ENCODE measurements around the gene FAN1. TPM values are rescaled to one million over a fixed set of nuclear protein-coding genes. Genes with fewer than 3 reads are reported as not detected.
A peak's percentile ranks its signal among the peaks of the same experiment; 100 is the strongest.
"Not testable (repeated sequence)": the region's sequence is repeated elsewhere in the genome, so short reads cannot be mapped to it uniquely, and the experiment has no call there.

FAN1 gene
- polyA plus RNA-seq, 4 donors, result 3.2 to 18.2 (median 8.8) TPM

- H3K4me1 ChIP-seq (ENCODE audit: control insufficient read depth in 3 of 3, insufficient read depth in 2 of 3, low read depth in 1 of 3, low read length in 2 of 3); H3K27me3 ChIP-seq (ENCODE audit: control insufficient read depth in 3 of 3, insufficient read depth in 3 of 3, low read length in 3 of 3); FAIRE-seq; DNase-seq; H3K9me3 ChIP-seq (ENCODE audit: control insufficient read depth in 2 of 2, insufficient read depth in 1 of 2, low read depth in 1 of 2, low read length in 1 of 2); H3K4me3 ChIP-seq (ENCODE audit: low read depth in 1 of 3, low read length in 3 of 3); H3K27ac ChIP-seq (ENCODE audit: low read depth in 1 of 3, low read length in 2 of 3); H3K36me3 ChIP-seq (ENCODE audit: control insufficient read depth in 3 of 3, insufficient read depth in 2 of 3, low read depth in 1 of 3, low read length in 3 of 3): not testable (repeated sequence)
- WGBS, 3 donors, result 91 to 93% (median 93%) methylated on average over 14 to 17 of the region's 17 CpGs
These were observed 20.0 kb upstream of the FAN1 start for GRCh38 chr15:30883666-30884065.

GRCh38 chr15:30885814-30886213 is 17.9 kb upstream of the FAN1 start:
- 81 to 83% (median 83%) methylated on average over 1 of the region's 1 CpG for WGBS, 3 donors
- FAIRE-seq (no peak), DNase-seq (peak in 1 of 2 donors; percentile 9)
- no peaks in the 10 kb centered on the region for H3K9me3 ChIP-seq (ENCODE audit: control insufficient read depth in 2 of 2, insufficient read depth in 1 of 2, low read depth in 1 of 2, low read length in 1 of 2)
- H3K36me3 ChIP-seq (ENCODE audit: control insufficient read depth in 3 of 3, insufficient read depth in 2 of 3, low read depth in 1 of 3, low read length in 3 of 3), result no peaks in the 10 kb centered on the region
- no peaks in the 10 kb centered on the region for H3K27me3 ChIP-seq (ENCODE audit: control insufficient read depth in 3 of 3, insufficient read depth in 3 of 3, low read length in 3 of 3)
- no peak overlapping the region for H3K4me3 ChIP-seq (ENCODE audit: low read depth in 1 of 3, low read length in 3 of 3)
- H3K4me1 ChIP-seq (ENCODE audit: control insufficient read depth in 3 of 3, insufficient read depth in 2 of 3, low read depth in 1 of 3, low read length in 2 of 3), result no peaks in the 10 kb centered on the region
- no peak overlapping the region for H3K27ac ChIP-seq (ENCODE audit: low read depth in 1 of 3, low read length in 2 of 3)

GRCh38 chr15:30889196-30889595 is 14.5 kb upstream of the FAN1 start:
- Histone ChIP-seq H3K27me3 (ENCODE audit: control insufficient read depth in 3 of 3, insufficient read depth in 3 of 3, low read length in 3 of 3) (no peaks in the 10 kb centered on the region), H3K9me3 (ENCODE audit: control insufficient read depth in 2 of 2, insufficient read depth in 1 of 2, low read depth in 1 of 2, low read length in 1 of 2) (no peaks in the 10 kb centered on the region), H3K4me3 (ENCODE audit: low read depth in 1 of 3, low read length in 3 of 3) (no peak overlapping the region), H3K36me3 (ENCODE audit: control insufficient read depth in 3 of 3, insufficient read depth in 2 of 3, low read depth in 1 of 3, low read length in 3 of 3) (no peaks in the 10 kb centered on the region), H3K27ac (ENCODE audit: low read depth in 1 of 3, low read length in 2 of 3) (no peak overlapping the region), H3K4me1 (ENCODE audit: control insufficient read depth in 3 of 3, insufficient read depth in 2 of 3, low read depth in 1 of 3, low read length in 2 of 3) (no peaks in the 10 kb centered on the region)
- WGBS, 3 donors, result 66 to 79% (median 75%) methylated on average over 4 of the region's 4 CpGs
- DNase-seq (no peak), FAIRE-seq (no peak)

GRCh38 chr15:30895461-30896210 is 8.1 kb upstream of the FAN1 start:
- Histone ChIP-seq H3K27ac (ENCODE audit: low read depth in 1 of 3, low read length in 2 of 3) (no peak overlapping the region), H3K9me3 (ENCODE audit: control insufficient read depth in 2 of 2, insufficient read depth in 1 of 2, low read depth in 1 of 2, low read length in 1 of 2) (no peaks in the 10 kb centered on the region), H3K4me3 (ENCODE audit: low read depth in 1 of 3, low read length in 3 of 3) (no peak overlapping the region), H3K36me3 (ENCODE audit: control insufficient read depth in 3 of 3, insufficient read depth in 2 of 3, low read depth in 1 of 3, low read length in 3 of 3) (no peaks in the 10 kb centered on the region), H3K4me1 (ENCODE audit: control insufficient read depth in 3 of 3, insufficient read depth in 2 of 3, low read depth in 1 of 3, low read length in 2 of 3) (no peaks in the 10 kb centered on the region), H3K27me3 (ENCODE audit: control insufficient read depth in 3 of 3, insufficient read depth in 3 of 3, low read length in 3 of 3) (no peaks in the 10 kb centered on the region)
- no peak for DNase-seq
- 93 to 94% (median 93%) methylated on average over 32 to 33 of the region's 33 CpGs for WGBS, 3 donors
- FAIRE-seq, result no peak

GRCh38 chr15:30896211-30896606 is 7.5 kb upstream of the FAN1 start:
- no peak for DNase-seq
- FAIRE-seq, result no peak
- H3K4me3 ChIP-seq (ENCODE audit: low read depth in 1 of 3, low read length in 3 of 3), result no peak overlapping the region
- no peaks in the 10 kb centered on the region for H3K9me3 ChIP-seq (ENCODE audit: control insufficient read depth in 2 of 2, insufficient read depth in 1 of 2, low read depth in 1 of 2, low read length in 1 of 2)
- H3K4me1 ChIP-seq (ENCODE audit: control insufficient read depth in 3 of 3, insufficient read depth in 2 of 3, low read depth in 1 of 3, low read length in 2 of 3), result no peaks in the 10 kb centered on the region
- 88 to 96% (median 88%) methylated on average over 10 to 12 of the region's 12 CpGs for WGBS, 3 donors
- H3K36me3 ChIP-seq (ENCODE audit: control insufficient read depth in 3 of 3, insufficient read depth in 2 of 3, low read depth in 1 of 3, low read length in 3 of 3), result no peaks in the 10 kb centered on the region
- no peaks in the 10 kb centered on the region for H3K27me3 ChIP-seq (ENCODE audit: control insufficient read depth in 3 of 3, insufficient read depth in 3 of 3, low read length in 3 of 3)
- H3K27ac ChIP-seq (ENCODE audit: low read depth in 1 of 3, low read length in 2 of 3), result no peak overlapping the region

- H3K27me3 ChIP-seq (ENCODE audit: control insufficient read depth in 3 of 3, insufficient read depth in 3 of 3, low read length in 3 of 3), result no peaks in the 10 kb centered on the region
- H3K9me3 ChIP-seq (ENCODE audit: control insufficient read depth in 2 of 2, insufficient read depth in 1 of 2, low read depth in 1 of 2, low read length in 1 of 2), result no peaks in the 10 kb centered on the region
- 96 to 100% (median 100%) methylated on average over 1 of the region's 1 CpG for WGBS, 3 donors
- no peaks in the 10 kb centered on the region for H3K36me3 ChIP-seq (ENCODE audit: control insufficient read depth in 3 of 3, insufficient read depth in 2 of 3, low read depth in 1 of 3, low read length in 3 of 3)
- no peak for FAIRE-seq
- no peak for DNase-seq
- H3K4me1 ChIP-seq (ENCODE audit: control insufficient read depth in 3 of 3, insufficient read depth in 2 of 3, low read depth in 1 of 3, low read length in 2 of 3), result no peaks in the 10 kb centered on the region
- no peak overlapping the region for H3K4me3 ChIP-seq (ENCODE audit: low read depth in 1 of 3, low read length in 3 of 3)
- H3K27ac ChIP-seq (ENCODE audit: low read depth in 1 of 3, low read length in 2 of 3), result no peak overlapping the region
These were observed 1.8 kb upstream of the FAN1 start for GRCh38 chr15:30901889-30902288.

GRCh38 chr15:30904812-30905211 is 1.1 kb downstream of the FAN1 start:
- Histone ChIP-seq H3K36me3 (ENCODE audit: control insufficient read depth in 3 of 3, insufficient read depth in 2 of 3, low read depth in 1 of 3, low read length in 3 of 3) (peaks cover 2 to 8% (median 3%) of the 10 kb centered on the region in 3 donors), H3K4me1 (ENCODE audit: control insufficient read depth in 3 of 3, insufficient read depth in 2 of 3, low read depth in 1 of 3, low read length in 2 of 3) (no peaks in the 10 kb centered on the region), H3K27me3 (ENCODE audit: control insufficient read depth in 3 of 3, insufficient read depth in 3 of 3, low read length in 3 of 3) (no peaks in the 10 kb centered on the region), H3K4me3 (ENCODE audit: low read depth in 1 of 3, low read length in 3 of 3) (peak overlapping the region in 1 of 3 donors; percentile 63), H3K9me3 (ENCODE audit: control insufficient read depth in 2 of 2, insufficient read depth in 1 of 2, low read depth in 1 of 2, low read length in 1 of 2) (no peaks in the 10 kb centered on the region), H3K27ac (ENCODE audit: low read depth in 1 of 3, low read length in 2 of 3) (no peak overlapping the region)
- WGBS, 3 donors, result 87 to 91% (median 89%) methylated on average over 5 of the region's 5 CpGs
- no peak for DNase-seq
- FAIRE-seq, result no peak

- H3K27ac ChIP-seq (ENCODE audit: low read depth in 1 of 3, low read length in 2 of 3), result no peak overlapping the region
- no peaks in the 10 kb centered on the region for H3K9me3 ChIP-seq (ENCODE audit: control insufficient read depth in 2 of 2, insufficient read depth in 1 of 2, low read depth in 1 of 2, low read length in 1 of 2)
- no peaks in the 10 kb centered on the region for H3K27me3 ChIP-seq (ENCODE audit: control insufficient read depth in 3 of 3, insufficient read depth in 3 of 3, low read length in 3 of 3)
- H3K4me1 ChIP-seq (ENCODE audit: control insufficient read depth in 3 of 3, insufficient read depth in 2 of 3, low read depth in 1 of 3, low read length in 2 of 3), result no peaks in the 10 kb centered on the region
- peaks cover 2 to 11% (median 3%) of the 10 kb centered on the region in 3 donors for H3K36me3 ChIP-seq (ENCODE audit: control insufficient read depth in 3 of 3, insufficient read depth in 2 of 3, low read depth in 1 of 3, low read length in 3 of 3)
- DNase-seq (no peak), FAIRE-seq (no peak)
- WGBS, 3 donors, result 76 to 88% (median 78%) methylated on average over 5 of the region's 5 CpGs
- no peak overlapping the region for H3K4me3 ChIP-seq (ENCODE audit: low read depth in 1 of 3, low read length in 3 of 3)
These were observed 2.1 kb downstream of the FAN1 start for GRCh38 chr15:30905821-30906220.

- FAIRE-seq, result no peak
- Histone ChIP-seq H3K36me3 (ENCODE audit: control insufficient read depth in 3 of 3, insufficient read depth in 2 of 3, low read depth in 1 of 3, low read length in 3 of 3) (peaks cover 2 to 11% (median 3%) of the 10 kb centered on the region in 3 donors), H3K4me3 (ENCODE audit: low read depth in 1 of 3, low read length in 3 of 3) (no peak overlapping the region), H3K27ac (ENCODE audit: low read depth in 1 of 3, low read length in 2 of 3) (no peak overlapping the region), H3K27me3 (ENCODE audit: control insufficient read depth in 3 of 3, insufficient read depth in 3 of 3, low read length in 3 of 3) (no peaks in the 10 kb centered on the region), H3K4me1 (ENCODE audit: control insufficient read depth in 3 of 3, insufficient read depth in 2 of 3, low read depth in 1 of 3, low read length in 2 of 3) (no peaks in the 10 kb centered on the region), H3K9me3 (ENCODE audit: control insufficient read depth in 2 of 2, insufficient read depth in 1 of 2, low read depth in 1 of 2, low read length in 1 of 2) (no peaks in the 10 kb centered on the region)
- DNase-seq, result no peak
- WGBS, 3 donors, result 84 to 87% (median 85%) methylated on average over 4 of the region's 4 CpGs
These were observed 2.7 kb downstream of the FAN1 start for GRCh38 chr15:30906366-30906765.
